GM12891 (cell line): Measurements from ENCODE around the gene IFIT5.

ENCODE experiments used
- PAX5 ChIP-seq: IDR thresholded peaks from 2 replicates; pipeline ENCODE4 v1.6.1; 2011; ENCODE audit warnings: low read length, moderate library complexity, mild to moderate bottlenecking; ENCODE audit not compliant: insufficient read depth, severe bottlenecking
- POLR2A ChIP-seq: IDR thresholded peaks from 2 replicates; pipeline ENCODE4 v1.6.1; 2011; ENCODE audit warnings: low read depth, low read length, control low read depth
- POLR2AphosphoS5 ChIP-seq: IDR thresholded peaks from 2 replicates; pipeline ENCODE4 v1.6.1; 2011; ENCODE audit warnings: low read depth, low read length, control low read depth
- POU2F2 ChIP-seq: IDR thresholded peaks from 2 replicates; pipeline ENCODE4 v1.6.1; 2011; ENCODE audit warnings: low read depth, mild to moderate bottlenecking, control low read depth, low read length, moderate library complexity
- TAF1 ChIP-seq: IDR thresholded peaks from 2 replicates; pipeline ENCODE4 v1.6.1; 2011; ENCODE audit warnings: low read depth, low read length, control low read depth

DNA sequence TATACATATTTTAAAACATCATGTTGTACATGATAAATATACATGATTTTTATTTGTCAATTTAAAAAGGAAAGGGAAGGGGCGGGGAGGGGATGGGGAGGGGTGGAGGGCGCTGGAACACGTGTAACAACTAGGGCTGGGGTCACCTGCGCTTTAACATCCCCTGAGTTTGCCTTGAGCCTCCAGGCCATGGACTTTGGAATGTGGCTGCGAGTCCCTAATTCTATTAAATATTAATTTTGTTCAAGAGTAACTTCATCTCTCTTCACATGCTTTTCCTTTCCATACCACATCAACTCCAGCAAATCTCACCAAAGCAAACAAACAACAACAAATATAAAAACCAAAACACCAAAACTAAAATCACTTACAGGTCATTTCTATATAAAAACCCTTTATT, 10.6 kb downstream of the IFIT5 start:
- TF ChIP-seq POLR2A (no peak), POLR2AphosphoS5 (no peak), TAF1 (no peak), POU2F2 (no peak), PAX5 (no peak)
